ENCODE measurements around the gene NRXN3. TPM values are rescaled to one million over a fixed set of nuclear protein-coding genes. Genes with fewer than 3 reads are reported as not detected.

NRXN3 gene
- total RNA-seq, 2 donors from 2014 or later = not detected

- DNase-seq (no peak), ATAC-seq (no peak)
- no peaks in the 10 kb centered on the region for H3K36me3 Mint-ChIP-seq (ENCODE audit: low read depth)
- H3K27ac Mint-ChIP-seq = no peak overlapping the region
- peaks cover 11% of the 10 kb centered on the region for H3K27me3 Mint-ChIP-seq
- no peaks in the 10 kb centered on the region for H3K9me3 ChIP-seq (ENCODE audit: control insufficient read depth, low read length, poor library complexity, severe bottlenecking)
- H3K4me1 Mint-ChIP-seq = peaks cover 2% of the 10 kb centered on the region
- H3K4me3 Mint-ChIP-seq = no peak overlapping the region
Observed at GRCh38 chr14:78618368-78618767, 448.2 kb downstream of the NRXN3 start.

GRCh38 chr14:78627114-78627513, 456.9 kb downstream of the NRXN3 start:
- H3K9me3 ChIP-seq (ENCODE audit: control insufficient read depth, low read length, poor library complexity, severe bottlenecking) = no peaks in the 10 kb centered on the region
- Mint-ChIP-seq H3K27ac (no peak overlapping the region), H3K27me3 (no peaks in the 10 kb centered on the region), H3K4me3 (no peak overlapping the region), H3K36me3 (ENCODE audit: low read depth) (no peaks in the 10 kb centered on the region), H3K4me1 (no peaks in the 10 kb centered on the region)
- DNase-seq = no peak
- ATAC-seq = no peak

GRCh38 chr14:78631551-78631950, 461.4 kb downstream of the NRXN3 start:
- Mint-ChIP-seq H3K4me3 (no peak overlapping the region), H3K4me1 (no peaks in the 10 kb centered on the region), H3K36me3 (ENCODE audit: low read depth) (no peaks in the 10 kb centered on the region), H3K27me3 (no peaks in the 10 kb centered on the region), H3K27ac (no peak overlapping the region)
- ATAC-seq = no peak
- no peak for DNase-seq
- no peaks in the 10 kb centered on the region for H3K9me3 ChIP-seq (ENCODE audit: control insufficient read depth, low read length, poor library complexity, severe bottlenecking)

GRCh38 chr14:78633752-78634151, 463.6 kb downstream of the NRXN3 start:
- DNase-seq = no peak
- Mint-ChIP-seq H3K4me3 (no peak overlapping the region), H3K27me3 (peaks cover 7% of the 10 kb centered on the region), H3K27ac (no peak overlapping the region), H3K4me1 (no peaks in the 10 kb centered on the region), H3K36me3 (ENCODE audit: low read depth) (no peaks in the 10 kb centered on the region)
- no peaks in the 10 kb centered on the region for H3K9me3 ChIP-seq (ENCODE audit: control insufficient read depth, low read length, poor library complexity, severe bottlenecking)
- no peak for ATAC-seq

GRCh38 chr14:78637489-78637888, 467.3 kb downstream of the NRXN3 start:
- Mint-ChIP-seq H3K4me1 (no peaks in the 10 kb centered on the region), H3K27ac (no peak overlapping the region), H3K4me3 (no peak overlapping the region), H3K27me3 (peaks cover 10% of the 10 kb centered on the region), H3K36me3 (ENCODE audit: low read depth) (no peaks in the 10 kb centered on the region)
- H3K9me3 ChIP-seq (ENCODE audit: control insufficient read depth, low read length, poor library complexity, severe bottlenecking) = no peaks in the 10 kb centered on the region
- DNase-seq = no peak
- no peak for ATAC-seq

GRCh38 chr14:78637908-78638475, 467.8 kb downstream of the NRXN3 start:
- no peaks in the 10 kb centered on the region for H3K36me3 Mint-ChIP-seq (ENCODE audit: low read depth)
- H3K27me3 Mint-ChIP-seq = peaks cover 10% of the 10 kb centered on the region
- H3K4me3 Mint-ChIP-seq = no peak overlapping the region
- ATAC-seq (no peak), DNase-seq (no peak)
- no peak overlapping the region for H3K27ac Mint-ChIP-seq
- H3K9me3 ChIP-seq (ENCODE audit: control insufficient read depth, low read length, poor library complexity, severe bottlenecking) = no peaks in the 10 kb centered on the region
- no peaks in the 10 kb centered on the region for H3K4me1 Mint-ChIP-seq

GRCh38 chr14:78638926-78639325, 468.8 kb downstream of the NRXN3 start:
- Mint-ChIP-seq H3K4me1 (no peaks in the 10 kb centered on the region), H3K4me3 (no peak overlapping the region), H3K36me3 (ENCODE audit: low read depth) (no peaks in the 10 kb centered on the region), H3K27ac (no peak overlapping the region), H3K27me3 (peaks cover 10% of the 10 kb centered on the region)
- ATAC-seq (no peak), DNase-seq (no peak)
- no peaks in the 10 kb centered on the region for H3K9me3 ChIP-seq (ENCODE audit: control insufficient read depth, low read length, poor library complexity, severe bottlenecking)

GRCh38 chr14:78644824-78645559, 474.8 kb downstream of the NRXN3 start:
- H3K27me3 Mint-ChIP-seq = no peaks in the 10 kb centered on the region
- H3K9me3 ChIP-seq (ENCODE audit: control insufficient read depth, low read length, poor library complexity, severe bottlenecking) = no peaks in the 10 kb centered on the region
- H3K4me3 Mint-ChIP-seq = no peak overlapping the region
- H3K36me3 Mint-ChIP-seq (ENCODE audit: low read depth) = no peaks in the 10 kb centered on the region
- ATAC-seq (no peak), DNase-seq (no peak)
- no peak overlapping the region for H3K27ac Mint-ChIP-seq
- no peaks in the 10 kb centered on the region for H3K4me1 Mint-ChIP-seq

- ATAC-seq (no peak), DNase-seq (no peak)
- Mint-ChIP-seq H3K4me1 (no peaks in the 10 kb centered on the region), H3K27me3 (no peaks in the 10 kb centered on the region), H3K4me3 (no peak overlapping the region), H3K36me3 (ENCODE audit: low read depth) (no peaks in the 10 kb centered on the region), H3K27ac (no peak overlapping the region)
- no peaks in the 10 kb centered on the region for H3K9me3 ChIP-seq (ENCODE audit: control insufficient read depth, low read length, poor library complexity, severe bottlenecking)
Observed at GRCh38 chr14:78652727-78653126, 482.6 kb downstream of the NRXN3 start.

- Mint-ChIP-seq H3K4me1 (no peaks in the 10 kb centered on the region), H3K4me3 (no peak overlapping the region), H3K36me3 (ENCODE audit: low read depth) (no peaks in the 10 kb centered on the region), H3K27ac (no peak overlapping the region), H3K27me3 (no peaks in the 10 kb centered on the region)
- DNase-seq (no peak), ATAC-seq (no peak)
- no peaks in the 10 kb centered on the region for H3K9me3 ChIP-seq (ENCODE audit: control insufficient read depth, low read length, poor library complexity, severe bottlenecking)
Observed at GRCh38 chr14:78653173-78653572, 483.0 kb downstream of the NRXN3 start.

GRCh38 chr14:78657451-78657850, 487.3 kb downstream of the NRXN3 start:
- H3K9me3 ChIP-seq (ENCODE audit: control insufficient read depth, low read length, poor library complexity, severe bottlenecking) = no peaks in the 10 kb centered on the region
- DNase-seq (no peak), ATAC-seq (no peak)
- Mint-ChIP-seq H3K36me3 (ENCODE audit: low read depth) (no peaks in the 10 kb centered on the region), H3K4me1 (no peaks in the 10 kb centered on the region), H3K4me3 (no peak overlapping the region), H3K27me3 (no peaks in the 10 kb centered on the region), H3K27ac (no peak overlapping the region)

- DNase-seq = no peak
- H3K27me3 Mint-ChIP-seq = no peaks in the 10 kb centered on the region
- no peak overlapping the region for H3K4me3 Mint-ChIP-seq
- H3K9me3 ChIP-seq (ENCODE audit: control insufficient read depth, low read length, poor library complexity, severe bottlenecking) = no peaks in the 10 kb centered on the region
- no peak overlapping the region for H3K27ac Mint-ChIP-seq
- H3K36me3 Mint-ChIP-seq (ENCODE audit: low read depth) = no peaks in the 10 kb centered on the region
- no peak for ATAC-seq
- H3K4me1 Mint-ChIP-seq = no peaks in the 10 kb centered on the region
Observed at GRCh38 chr14:78664841-78665240, 494.7 kb downstream of the NRXN3 start.

GRCh38 chr14:78666336-78667056, 496.3 kb downstream of the NRXN3 start:
- H3K9me3 ChIP-seq (ENCODE audit: control insufficient read depth, low read length, poor library complexity, severe bottlenecking) = no peaks in the 10 kb centered on the region
- H3K27ac Mint-ChIP-seq = no peak overlapping the region
- H3K27me3 Mint-ChIP-seq = no peaks in the 10 kb centered on the region
- no peak overlapping the region for H3K4me3 Mint-ChIP-seq
- H3K36me3 Mint-ChIP-seq (ENCODE audit: low read depth) = no peaks in the 10 kb centered on the region
- DNase-seq = no peak
- ATAC-seq = no peak
- no peaks in the 10 kb centered on the region for H3K4me1 Mint-ChIP-seq
